IPS DF 6.9 (cell line): ENCODE results near the gene PDZD2.
"Not testable (repeated sequence)": the region's sequence is repeated elsewhere in the genome, so short reads cannot be mapped to it uniquely, and the experiment has no call there.

Source experiments
- DNase-seq: peaks from one replicate; pipeline ENCODE4 v3.0.0-alpha.2; 2013; ENCODE audit warnings: low read depth, low spot score
- H3K27ac ChIP-seq: one replicate; pipeline ENCODE4 v1.5.1; 2013; ENCODE audit warnings: low read length, control low read depth
- H3K27me3 ChIP-seq: 2 replicates; pipeline ENCODE4 v1.6.1; 2013; ENCODE audit warnings: mild to moderate bottlenecking, low read length; ENCODE audit not compliant: control insufficient read depth, insufficient read depth
- H3K36me3 ChIP-seq: 2 replicates; pipeline ENCODE4 v1.6.1; 2013; ENCODE audit warnings: low read length; ENCODE audit not compliant: control insufficient read depth, insufficient read depth
- H3K4me1 ChIP-seq: 2 replicates; pipeline ENCODE4 v1.6.1; 2013; ENCODE audit warnings: low read length; ENCODE audit not compliant: control insufficient read depth, insufficient read depth
- H3K4me3 ChIP-seq: 2 replicates; pipeline ENCODE4 v1.5.1; 2013; ENCODE audit warnings: mild to moderate bottlenecking, low read length
- H3K9me3 ChIP-seq: 2 replicates; pipeline ENCODE4 v1.6.1; 2013; ENCODE audit warnings: low read length, inconsistent platforms; ENCODE audit not compliant: control insufficient read depth, insufficient read depth
- WGBS: extraction: QIAGEN DNeasy Blood & Tissue Kit; methylation state at CpG from one replicate; pipeline ENCODE4 v1.1.7; 2013; ENCODE audit warnings: mixed read lengths, missing lambda C conversion rate; ENCODE audit not compliant: insufficient read length, insufficient coverage; 5-methylcytosine and 5-hydroxymethylcytosine counted together

Gene PDZD2

GRCh38 chr5:32078855-32079254 is 439.9 kb downstream of the PDZD2 start:
- no CpG with 5 or more reads among the region's 6 CpGs for WGBS

DNA sequence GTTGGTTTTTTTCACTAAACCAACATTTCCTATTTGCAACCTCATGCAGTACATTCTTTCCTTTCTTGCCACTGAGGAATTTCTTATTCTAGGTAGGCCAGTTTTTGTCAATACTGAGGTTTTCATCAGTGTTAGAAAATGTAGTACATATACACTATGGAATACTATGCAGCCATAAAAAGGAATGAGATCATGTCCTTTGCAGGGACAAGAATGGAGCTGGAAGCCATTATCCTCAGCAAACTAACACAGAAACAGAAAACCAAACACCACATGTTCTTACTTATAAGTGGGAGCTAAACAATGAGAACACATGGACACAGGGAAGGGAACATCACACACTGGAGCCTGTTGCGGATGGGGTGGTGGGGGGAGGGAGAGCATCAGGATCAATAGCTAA is 441.6 kb downstream of the PDZD2 start:
- WGBS = no CpG with 5 or more reads among the region's 1 CpG
- not testable (repeated sequence) for DNase-seq, H3K4me1 ChIP-seq, H3K9me3 ChIP-seq, H3K27me3 ChIP-seq, H3K4me3 ChIP-seq, H3K27ac ChIP-seq, H3K36me3 ChIP-seq

More at GRCh38 chr5:32078855-32079254, 439.9 kb downstream of the PDZD2 start:
- H3K4me3 ChIP-seq, H3K27me3 ChIP-seq, H3K4me1 ChIP-seq, DNase-seq, H3K36me3 ChIP-seq, H3K27ac ChIP-seq, H3K9me3 ChIP-seq: not testable (repeated sequence)

DNA sequence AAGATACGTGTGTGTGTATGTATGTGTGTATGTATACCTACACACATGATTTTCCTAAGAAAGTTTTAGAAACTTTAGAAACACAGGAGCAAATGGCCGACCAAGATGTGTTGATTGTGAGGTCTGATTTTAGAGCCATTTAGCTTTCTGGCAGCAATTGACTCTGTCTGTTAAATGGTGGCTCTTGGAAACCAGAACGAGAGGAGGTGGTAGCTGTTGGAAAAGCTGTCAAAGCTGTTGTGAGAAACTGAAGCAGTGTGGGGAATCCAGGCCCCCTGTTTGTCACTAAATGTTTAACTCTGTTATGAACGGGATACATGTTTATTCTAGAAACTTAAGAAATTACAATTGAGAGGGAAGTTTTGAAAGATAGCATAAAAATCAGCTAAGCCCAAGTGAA is 443.8 kb downstream of the PDZD2 start:
- no peaks in the 10 kb centered on the region for H3K36me3 ChIP-seq
- no CpG with 5 or more reads among the region's 4 CpGs for WGBS
- H3K4me3 ChIP-seq = no peak overlapping the region
- no peak for DNase-seq
- no peaks in the 10 kb centered on the region for H3K27me3 ChIP-seq
- H3K27ac ChIP-seq = no peak overlapping the region
- H3K4me1 ChIP-seq = no peaks in the 10 kb centered on the region
- no peaks in the 10 kb centered on the region for H3K9me3 ChIP-seq

- H3K9me3 ChIP-seq = no peaks in the 10 kb centered on the region
- no CpG with 5 or more reads among the region's 10 CpGs for WGBS
- no peak overlapping the region for H3K27ac ChIP-seq
Observed at GRCh38 chr5:32083981-32084430, 445.1 kb downstream of the PDZD2 start.

GRCh38 chr5:32087086-32088082 is 448.5 kb downstream of the PDZD2 start:
- no peak overlapping the region for H3K27ac ChIP-seq
- no peaks in the 10 kb centered on the region for H3K27me3 ChIP-seq
- H3K4me1 ChIP-seq = no peaks in the 10 kb centered on the region
- no peak for DNase-seq
- H3K4me3 ChIP-seq = no peak overlapping the region
- no CpG with 5 or more reads among the region's 24 CpGs for WGBS
- H3K9me3 ChIP-seq = no peaks in the 10 kb centered on the region
- no peaks in the 10 kb centered on the region for H3K36me3 ChIP-seq

More at GRCh38 chr5:32083981-32084430, 445.1 kb downstream of the PDZD2 start:
- Histone ChIP-seq H3K27me3 (no peaks in the 10 kb centered on the region), H3K4me3 (no peak overlapping the region), H3K4me1 (no peaks in the 10 kb centered on the region), H3K36me3 (no peaks in the 10 kb centered on the region)
- no peak for DNase-seq

DNA sequence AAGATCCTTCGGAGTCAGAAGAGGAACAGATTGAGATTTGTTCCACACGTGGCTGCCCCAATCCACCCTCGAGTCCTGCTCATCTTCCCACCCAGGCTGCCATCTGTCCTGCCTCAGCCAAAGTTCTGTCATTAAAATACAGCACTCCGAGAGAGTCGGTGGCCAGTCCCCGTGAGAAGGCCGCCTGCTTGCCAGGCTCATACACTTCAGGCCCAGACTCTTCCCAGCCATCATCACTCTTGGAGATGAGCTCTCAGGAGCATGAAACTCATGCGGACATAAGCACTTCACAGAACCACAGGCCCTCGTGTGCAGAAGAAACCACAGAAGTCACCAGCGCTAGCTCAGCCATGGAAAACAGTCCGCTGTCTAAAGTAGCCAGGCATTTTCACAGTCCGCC is 449.3 kb downstream of the PDZD2 start:
- DNase-seq = no peak
- H3K36me3 ChIP-seq = no peaks in the 10 kb centered on the region
- H3K9me3 ChIP-seq = no peaks in the 10 kb centered on the region
- peaks cover 2% of the 10 kb centered on the region; the same call in 1 of the 2 replicates for H3K4me1 ChIP-seq
- no peaks in the 10 kb centered on the region for H3K27me3 ChIP-seq
- WGBS = no CpG with 5 or more reads among the region's 12 CpGs
- no peak overlapping the region for H3K4me3 ChIP-seq
- no peak overlapping the region for H3K27ac ChIP-seq

DNA sequence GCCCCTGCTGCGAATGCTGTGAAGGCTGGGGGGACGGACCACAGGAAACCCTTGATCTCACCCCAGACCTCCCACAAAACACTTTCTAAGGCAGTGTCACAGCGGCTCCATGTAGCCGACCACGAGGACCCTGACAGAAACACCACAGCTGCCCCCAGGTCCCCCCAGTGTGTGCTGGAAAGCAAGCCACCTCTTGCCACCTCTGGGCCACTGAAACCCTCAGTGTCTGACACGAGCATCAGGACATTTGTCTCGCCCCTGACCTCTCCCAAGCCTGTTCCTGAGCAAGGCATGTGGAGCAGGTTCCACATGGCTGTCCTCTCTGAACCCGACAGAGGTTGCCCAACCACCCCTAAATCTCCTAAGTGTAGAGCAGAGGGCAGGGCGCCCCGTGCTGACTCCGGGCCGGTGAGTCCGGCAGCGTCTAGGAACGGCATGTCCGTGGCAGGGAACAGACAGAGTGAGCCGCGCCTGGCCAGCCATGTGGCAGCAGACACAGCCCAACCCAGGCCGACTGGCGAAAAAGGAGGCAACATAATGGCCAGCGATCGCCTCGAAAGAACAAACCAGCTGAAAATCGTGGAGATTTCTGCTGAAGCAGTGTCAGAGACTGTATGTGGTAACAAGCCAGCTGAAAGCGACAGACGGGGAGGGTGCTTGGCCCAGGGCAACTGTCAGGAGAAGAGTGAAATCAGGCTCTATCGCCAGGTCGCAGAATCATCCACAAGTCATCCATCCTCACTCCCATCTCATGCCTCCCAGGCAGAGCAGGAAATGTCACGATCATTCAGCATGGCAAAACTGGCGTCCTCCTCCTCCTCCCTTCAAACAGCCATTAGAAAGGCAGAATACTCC is 450.4 kb downstream of the PDZD2 start:
- Histone ChIP-seq H3K27me3 (no peaks in the 10 kb centered on the region), H3K4me3 (no peak overlapping the region), H3K9me3 (no peaks in the 10 kb centered on the region), H3K36me3 (no peaks in the 10 kb centered on the region), H3K27ac (no peak overlapping the region), H3K4me1 (peaks cover 2% of the 10 kb centered on the region; the same call in 1 of the 2 replicates)
- WGBS = no CpG with 5 or more reads among the region's 30 CpGs
- no peak for DNase-seq

GRCh38 chr5:32090026-32090754 is 451.3 kb downstream of the PDZD2 start:
- Histone ChIP-seq H3K9me3 (no peaks in the 10 kb centered on the region), H3K4me3 (no peak overlapping the region), H3K27me3 (no peaks in the 10 kb centered on the region), H3K27ac (no peak overlapping the region), H3K36me3 (no peaks in the 10 kb centered on the region), H3K4me1 (peaks cover 2% of the 10 kb centered on the region; the same call in 1 of the 2 replicates)
- no peak for DNase-seq
- no CpG with 5 or more reads among the region's 24 CpGs for WGBS

- no peak for DNase-seq
- Histone ChIP-seq H3K27me3 (no peaks in the 10 kb centered on the region), H3K27ac (no peak overlapping the region), H3K4me3 (no peak overlapping the region), H3K36me3 (no peaks in the 10 kb centered on the region), H3K4me1 (peaks cover 2% of the 10 kb centered on the region; the same call in 1 of the 2 replicates), H3K9me3 (no peaks in the 10 kb centered on the region)
- no CpG with 5 or more reads among the region's 17 CpGs for WGBS
Observed at GRCh38 chr5:32090755-32091128, 451.8 kb downstream of the PDZD2 start.
